Measurements from ENCODE around the gene DAGLA.
A peak's percentile ranks its signal among the peaks of the same experiment; 100 is the strongest.

The DAGLA gene

DNA sequence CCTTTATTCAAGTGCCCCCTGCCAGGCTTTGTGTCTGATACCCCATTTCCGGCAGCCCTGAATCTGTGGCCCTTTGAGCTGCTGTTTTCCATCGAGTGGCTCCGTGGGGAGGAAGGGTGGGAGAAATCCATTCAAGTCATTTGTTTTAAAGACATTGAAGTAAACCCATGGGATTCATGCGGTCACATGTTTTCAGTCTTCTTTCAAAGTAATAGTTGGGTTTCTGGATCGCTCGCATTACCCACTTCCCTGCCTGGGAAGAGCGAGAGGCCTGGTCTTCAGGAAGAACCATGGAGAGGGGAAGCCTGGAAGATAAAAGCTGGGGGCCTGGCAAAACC is 14.4 kb downstream of the DAGLA start:
- Histone ChIP-seq H3K4me1 (peaks cover 68 to 95% (median 83%) of the 10 kb centered on the region in 10 experiments), H3K9me3 (replicated peaks in 1 of 11) (no peaks in the 10 kb centered on the region), H3K36me3 (no peaks in the 10 kb centered on the region), H3K4me3 (peak overlapping the region in 1 of 10 experiments; percentile 2; a peak in 1 of 20 replicates), H3K9ac (peak overlapping the region in 4 of 11 experiments; percentile 16 to 67 (median 48); a peak in 2 of 22 replicates), H3K4me2 (peak overlapping the region; percentile 86 to 95 (median 94)), H4K20me1 (peaks cover 0 to 55% (median 0%) of the 10 kb centered on the region in 11 experiments; a peak in 5 of 22 replicates), H3K27me3 (no peaks in the 10 kb centered on the region), H3K27ac (peak overlapping the region in 2 of 11 experiments; percentile 75 to 80; a peak in 1 of 22 replicates)
- no peak for TF ChIP-seq Cebpa-rat (IDR thresholded peaks at IDR 0.05)

DNA sequence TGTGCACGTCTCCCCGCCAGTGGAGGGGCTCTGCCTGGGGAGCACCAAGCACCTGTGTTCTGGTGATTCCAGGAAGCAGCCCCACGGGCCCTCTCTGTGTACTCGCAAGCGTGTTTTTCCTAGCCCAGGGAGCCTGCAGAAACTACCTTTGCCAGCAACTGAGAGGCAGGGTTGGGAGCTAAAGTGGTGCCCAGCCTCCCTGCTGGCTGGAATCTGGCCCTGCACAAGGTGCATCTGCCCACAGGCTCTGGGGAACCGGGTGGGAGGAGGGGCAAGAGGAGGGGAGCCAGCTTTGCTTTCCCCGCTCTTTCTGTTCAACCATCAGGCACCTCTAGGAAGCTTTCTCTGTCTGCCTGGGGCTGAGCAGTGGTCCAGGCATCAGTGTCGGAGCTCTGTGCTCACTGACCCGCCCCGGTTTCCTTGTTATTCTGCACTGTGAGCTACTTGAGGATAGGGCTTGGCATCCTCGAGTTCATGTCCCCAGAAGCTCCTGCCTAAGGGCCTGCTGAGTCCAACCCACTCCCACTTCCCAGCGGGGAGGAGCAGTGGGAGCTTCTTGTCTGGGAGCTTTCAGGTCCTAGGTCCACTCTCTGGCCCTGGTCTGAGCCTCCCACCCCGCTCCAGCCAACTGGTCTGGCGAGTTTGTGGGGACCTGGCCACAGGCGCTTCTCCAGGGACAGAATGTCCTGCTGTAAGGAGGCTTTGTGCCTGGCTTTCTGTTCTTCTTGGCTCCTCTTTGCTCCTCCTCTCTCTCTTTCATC is 14.9 kb downstream of the DAGLA start:
- Histone ChIP-seq H3K36me3 (no peaks in the 10 kb centered on the region), H4K20me1 (peaks cover 0 to 55% (median 0%) of the 10 kb centered on the region in 11 experiments; a peak in 5 of 22 replicates), H3K9me3 (replicated peaks in 1 of 11) (no peaks in the 10 kb centered on the region), H3K27ac (peak overlapping the region in 10 of 11 experiments; percentile 56 to 80 (median 68); a peak in 20 of 22 replicates), H3K27me3 (no peaks in the 10 kb centered on the region), H3K4me1 (peaks cover 68 to 95% (median 89%) of the 10 kb centered on the region in 10 experiments), H3K4me3 (peak overlapping the region in 2 of 10 experiments; percentile 2 to 34; a peak in 2 of 20 replicates), H3K9ac (peak overlapping the region; percentile 38 to 67 (median 58); a peak in 18 of 22 replicates), H3K4me2 (peak overlapping the region; percentile 86 to 95 (median 94))
- no peak for TF ChIP-seq Cebpa-rat (IDR thresholded peaks at IDR 0.05)

DNA sequence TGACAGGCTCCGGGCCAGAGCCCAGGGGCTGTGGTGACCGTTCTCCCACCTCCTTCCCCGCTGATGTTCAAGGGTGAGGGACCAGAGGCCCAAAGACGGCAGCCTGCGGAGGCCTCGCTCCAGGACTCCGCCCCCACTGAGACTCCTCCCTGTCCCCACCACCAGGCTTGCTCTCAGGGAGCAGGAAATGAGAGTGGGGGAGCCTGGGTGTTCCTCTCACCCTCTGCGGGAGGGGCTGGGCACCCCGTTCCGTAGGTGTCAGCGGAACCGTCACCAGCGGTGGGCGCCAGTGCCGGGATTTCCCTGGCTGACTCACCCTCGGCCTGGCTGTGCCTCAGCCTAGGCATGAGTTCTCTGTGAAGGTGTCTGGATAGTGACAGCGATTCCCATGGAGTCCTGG is 15.7 kb downstream of the DAGLA start:
- H3K27me3 ChIP-seq: no peaks in the 10 kb centered on the region
- peak overlapping the region; percentile 86 to 95 (median 94) for H3K4me2 ChIP-seq
- H3K4me1 ChIP-seq: peaks cover 74 to 95% (median 89%) of the 10 kb centered on the region in 10 experiments
- H4K20me1 ChIP-seq: peaks cover 0 to 58% (median 0%) of the 10 kb centered on the region in 11 experiments; a peak in 6 of 22 replicates
- H3K9ac ChIP-seq: peak overlapping the region; percentile 38 to 67 (median 58); a peak in 20 of 22 replicates
- peak overlapping the region in 10 of 11 experiments; percentile 56 to 80 (median 68); a peak in 20 of 22 replicates for H3K27ac ChIP-seq
- no peaks in the 10 kb centered on the region for H3K9me3 ChIP-seq (replicated peaks in 1 of 11)
- TF ChIP-seq Cebpa-rat (IDR thresholded peaks at IDR 0.05): no peak
- no peaks in the 10 kb centered on the region for H3K36me3 ChIP-seq
- H3K4me3 ChIP-seq: peak overlapping the region in 1 of 10 experiments; percentile 34; a peak in 3 of 20 replicates

DNA sequence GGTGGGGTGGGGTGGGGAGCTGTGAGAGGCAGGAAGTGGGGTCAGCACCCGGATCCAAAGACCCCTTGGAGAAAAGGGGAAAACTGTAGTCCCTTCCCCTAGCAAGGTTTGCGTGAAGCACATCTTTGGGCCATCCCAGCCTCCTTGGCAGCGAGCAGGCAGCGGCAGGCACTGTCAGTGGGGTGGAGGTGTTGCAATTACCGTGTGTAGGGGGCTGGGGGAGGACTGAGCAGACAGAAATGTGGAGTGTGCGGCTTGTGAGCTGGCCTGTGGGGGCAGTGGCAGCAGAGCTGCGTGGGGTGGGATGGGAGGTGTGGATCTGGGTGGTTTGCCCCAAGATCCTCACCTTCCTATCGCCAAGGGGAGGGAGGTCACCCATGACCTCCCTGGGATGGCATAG is 16.4 kb downstream of the DAGLA start:
- H4K20me1 ChIP-seq: peaks cover 0 to 63% (median 0%) of the 10 kb centered on the region in 11 experiments; a peak in 6 of 22 replicates
- H3K4me1 ChIP-seq: peaks cover 81 to 95% (median 91%) of the 10 kb centered on the region in 10 experiments
- 0 out of 22 replicates have a peak, but pooled peaks of 1 of the 11 experiments have one; percentile 28 for TF ChIP-seq Cebpa-rat (IDR thresholded peaks at IDR 0.05)
- peak overlapping the region; percentile 86 to 95 (median 93) for H3K4me2 ChIP-seq
- H3K27me3 ChIP-seq: no peaks in the 10 kb centered on the region
- H3K9me3 ChIP-seq (replicated peaks in 1 of 11): no peaks in the 10 kb centered on the region
- H3K4me3 ChIP-seq: peak overlapping the region in 1 of 10 experiments; percentile 7; a peak in 1 of 20 replicates
- H3K27ac ChIP-seq: peak overlapping the region in 10 of 11 experiments; percentile 38 to 80 (median 72); a peak in 20 of 22 replicates
- H3K36me3 ChIP-seq: no peaks in the 10 kb centered on the region
- peak overlapping the region in 6 of 11 experiments; percentile 1 to 65 (median 52); a peak in 6 of 22 replicates for H3K9ac ChIP-seq

DNA sequence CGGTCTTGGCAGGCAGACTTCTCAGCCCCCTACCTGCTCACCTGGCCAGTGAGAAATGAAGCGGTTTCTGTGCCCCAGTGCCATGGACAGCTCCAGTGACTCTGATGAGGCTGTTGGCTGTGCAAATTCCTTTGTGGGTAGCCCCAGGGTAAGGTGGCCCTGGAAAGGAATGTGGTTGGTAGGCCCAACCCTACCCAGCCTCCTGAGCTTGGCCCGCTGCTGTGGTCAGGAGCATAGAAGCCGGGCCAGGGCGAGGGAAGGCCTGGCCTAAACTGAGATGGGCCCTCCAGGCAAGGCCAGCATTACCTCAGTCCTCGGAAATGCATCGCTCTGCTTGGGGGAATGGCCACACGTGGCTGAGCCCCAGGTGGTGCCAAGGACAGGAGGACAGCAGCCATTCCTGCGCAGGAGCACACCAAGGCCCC is 16.9 kb downstream of the DAGLA start:
- TF ChIP-seq Cebpa-rat (IDR thresholded peaks at IDR 0.05): no peak
- Histone ChIP-seq H3K9me3 (replicated peaks in 1 of 11) (no peaks in the 10 kb centered on the region), H3K4me1 (peaks cover 86 to 95% (median 92%) of the 10 kb centered on the region in 10 experiments), H3K27ac (peak overlapping the region in 10 of 11 experiments; percentile 38 to 80 (median 72); a peak in 20 of 22 replicates), H3K4me3 (peak overlapping the region in 1 of 10 experiments; percentile 7; a peak in 1 of 20 replicates), H4K20me1 (peaks cover 0 to 62% (median 0%) of the 10 kb centered on the region in 11 experiments; a peak in 6 of 22 replicates), H3K27me3 (no peaks in the 10 kb centered on the region), H3K36me3 (no peaks in the 10 kb centered on the region), H3K9ac (peak overlapping the region in 8 of 11 experiments; percentile 1 to 65 (median 52); a peak in 10 of 22 replicates), H3K4me2 (peak overlapping the region; percentile 86 to 95 (median 93))

DNA sequence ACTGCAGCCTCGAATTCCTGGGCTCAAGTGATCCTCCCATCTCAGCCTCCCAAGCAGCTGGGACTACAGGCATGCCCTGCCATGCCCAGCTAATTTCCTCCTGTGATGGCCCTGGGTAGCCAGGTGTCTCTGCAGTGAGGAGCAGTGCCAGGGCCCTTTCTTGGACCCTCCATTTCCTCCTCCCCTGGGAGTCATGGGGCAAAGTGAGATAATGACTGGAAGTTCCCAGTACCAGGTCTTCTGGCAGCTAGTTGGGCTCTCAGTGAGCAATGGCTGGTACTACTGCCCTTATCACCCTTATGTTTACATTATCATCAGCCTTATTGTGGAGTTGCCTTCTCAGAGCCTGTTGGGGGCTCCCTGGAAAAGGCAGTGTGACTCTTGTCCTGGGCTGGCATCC is 17.6 kb downstream of the DAGLA start:
- Histone ChIP-seq H3K4me2 (peak overlapping the region; percentile 86 to 95 (median 93)), H3K4me1 (peaks cover 91 to 95% (median 93%) of the 10 kb centered on the region in 10 experiments), H3K4me3 (peak overlapping the region in 2 of 10 experiments; percentile 21 to 25; a peak in 1 of 20 replicates), H3K27me3 (no peaks in the 10 kb centered on the region), H3K9ac (peak overlapping the region in 8 of 11 experiments; percentile 38 to 66 (median 60); a peak in 14 of 22 replicates), H3K9me3 (replicated peaks in 1 of 11) (no peaks in the 10 kb centered on the region), H3K36me3 (no peaks in the 10 kb centered on the region), H4K20me1 (peaks cover 0 to 68% (median 0%) of the 10 kb centered on the region in 11 experiments; a peak in 6 of 22 replicates), H3K27ac (peak overlapping the region in 9 of 11 experiments; percentile 51 to 80 (median 73); a peak in 18 of 22 replicates)
- TF ChIP-seq Cebpa-rat (IDR thresholded peaks at IDR 0.05): no peak

DNA sequence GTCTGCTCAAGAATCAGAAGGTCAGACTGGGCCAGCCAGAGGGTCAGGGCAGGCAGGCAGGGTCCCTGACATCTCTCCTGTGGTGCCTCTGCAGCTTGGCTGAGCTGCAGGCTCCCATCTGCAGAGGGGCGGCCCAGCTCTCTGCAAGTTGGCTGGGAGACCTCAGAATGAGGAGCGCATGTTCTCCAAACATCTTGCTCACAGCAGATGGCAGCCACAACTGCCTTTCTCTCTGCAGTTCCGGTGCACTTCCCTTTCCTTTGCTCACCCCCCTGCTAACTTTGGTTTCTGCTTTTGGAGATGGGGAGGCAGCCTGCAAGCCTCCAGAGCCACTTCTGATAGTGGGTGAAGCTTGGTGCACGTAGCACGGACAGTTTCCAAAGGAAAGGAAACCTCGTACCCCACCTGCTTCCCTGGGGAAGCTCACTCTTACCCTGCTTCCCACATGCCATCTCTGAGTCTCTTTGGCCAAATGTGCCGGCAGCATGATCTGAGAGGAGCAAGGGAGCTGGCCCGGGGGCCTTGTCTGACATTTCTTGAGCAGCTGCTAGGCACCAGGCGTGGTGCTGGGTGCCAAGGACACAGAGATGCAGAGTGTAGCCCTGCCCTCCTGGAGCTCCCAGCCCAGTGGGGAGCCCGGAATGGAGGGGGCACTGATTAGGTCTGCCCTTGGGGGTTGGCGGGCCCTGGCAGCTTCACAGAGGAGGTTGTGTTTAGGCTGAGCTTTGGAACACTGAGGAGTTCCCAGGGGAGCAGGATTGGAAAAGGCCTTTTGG is 18.2 kb downstream of the DAGLA start:
- Histone ChIP-seq H3K4me1 (peaks cover 97 to 100% (median 99%) of the 10 kb centered on the region in 10 experiments), H3K4me3 (peak overlapping the region in 6 of 10 experiments; percentile 8 to 32 (median 22); a peak in 6 of 20 replicates), H4K20me1 (peaks cover 0 to 72% (median 0%) of the 10 kb centered on the region in 11 experiments; a peak in 6 of 22 replicates), H3K9ac (peak overlapping the region in 8 of 11 experiments; percentile 43 to 66 (median 60); a peak in 15 of 22 replicates), H3K4me2 (peak overlapping the region; percentile 86 to 95 (median 93)), H3K27ac (peak overlapping the region in 9 of 11 experiments; percentile 51 to 80 (median 73); a peak in 18 of 22 replicates), H3K36me3 (no peaks in the 10 kb centered on the region), H3K27me3 (no peaks in the 10 kb centered on the region), H3K9me3 (replicated peaks in 1 of 11) (no peaks in the 10 kb centered on the region)
- TF ChIP-seq Cebpa-rat (IDR thresholded peaks at IDR 0.05): no peak

DNA sequence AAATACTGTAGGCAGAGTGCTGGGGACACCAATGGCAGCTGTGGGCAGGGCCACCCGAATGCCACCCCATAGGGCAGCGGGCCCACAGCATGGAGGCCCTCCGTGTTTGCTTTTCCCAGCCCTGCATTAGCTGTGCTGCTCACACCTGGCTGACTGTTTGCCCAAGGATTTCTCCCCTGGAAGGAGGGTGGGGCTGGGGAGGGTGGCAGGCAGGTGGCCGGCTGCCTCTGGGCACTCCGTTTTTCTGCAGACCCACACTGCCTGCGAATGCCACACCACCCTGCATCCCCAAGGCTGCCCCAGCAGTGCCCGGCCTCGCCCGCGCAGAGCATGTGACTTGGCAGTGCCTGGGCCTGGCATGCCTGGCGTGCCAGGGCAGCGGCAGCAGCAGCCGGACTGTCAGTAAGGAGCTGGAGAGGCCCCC is 19.6 kb downstream of the DAGLA start:
- Histone ChIP-seq H3K9ac (peak overlapping the region in 4 of 11 experiments; percentile 19 to 65 (median 61); a peak in 4 of 22 replicates), H3K27me3 (no peaks in the 10 kb centered on the region), H3K36me3 (no peaks in the 10 kb centered on the region), H3K4me2 (peak overlapping the region; percentile 86 to 95 (median 93)), H3K27ac (peak overlapping the region in 7 of 11 experiments; percentile 4 to 80 (median 73); a peak in 13 of 22 replicates), H4K20me1 (peaks cover 0 to 66% (median 0%) of the 10 kb centered on the region in 11 experiments; a peak in 6 of 22 replicates), H3K4me1 (peaks cover 98 to 100% (median 100%) of the 10 kb centered on the region in 10 experiments), H3K4me3 (no peak overlapping the region), H3K9me3 (replicated peaks in 1 of 11) (no peaks in the 10 kb centered on the region)
- TF ChIP-seq Cebpa-rat (IDR thresholded peaks at IDR 0.05): no peak

Data from BLaER1 treated with 17β-estradiol and CSF1 and Interleukin-3, amounts not matched to agents 10 nM and 100 nM (cell line).